ENCODE measurements around the gene NFATC2IP. TPM values are rescaled to one million over a fixed set of nuclear protein-coding genes. Genes with fewer than 3 reads are reported as not detected.

Gene NFATC2IP
- polyA plus RNA-seq, 2 of the 4 experiments (the other 2 are of a cell fraction) = 29.7 to 32.2 TPM

DNA sequence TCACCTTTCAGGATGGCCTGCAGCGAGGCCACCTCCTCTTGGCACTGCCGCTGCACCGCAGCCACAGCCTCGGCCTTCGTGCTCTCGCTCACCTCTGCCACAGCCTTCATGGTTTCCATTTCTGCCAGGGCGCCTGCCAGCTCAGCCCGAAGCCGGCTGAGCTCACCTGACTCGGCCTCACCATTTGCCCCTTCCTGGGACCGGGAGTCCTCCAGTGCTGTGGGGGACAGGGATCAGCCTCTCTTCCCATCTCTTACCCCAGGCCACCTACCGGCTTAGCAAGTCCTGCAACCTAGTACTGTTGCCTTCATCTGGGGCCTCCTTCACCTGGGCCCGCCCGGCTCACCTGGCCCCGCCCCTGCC, 26.4 kb upstream of the NFATC2IP start:
- ChIA-PET CTCF (interaction anchor here (1.3 to 4.0 kb wide), 4 partner anchors 10 to 49 kb away, joined by 4 to 12 read pairs (median 9); no protein-coding TSS in a partner anchor), POLR2A (interaction anchor here (0.5 to 1.6 kb wide), 4 partner anchors 20 to 61 kb away, joined by 3 to 6 read pairs (median 4); partner anchors contain the start of gene NFATC2IP)
- H3K4me1 ChIP-seq = peaks cover 10% of the 10 kb centered on the region; the same call in 2 of the 3 replicates
- ATAC-seq = no peak; a peak in 1 of 6 replicates
- TF ChIP-seq CBX2 (IDR thresholded peaks at IDR 0.05; ENCODE audit: borderline replicate concordance, low read depth) (no peak), ELK1 (IDR thresholded peaks at IDR 0.05; ENCODE audit: low read depth, low read length) (no peak), KDM5A (IDR thresholded peaks at IDR 0.05) (no peak), CHD4 (IDR thresholded peaks at IDR 0.05; ENCODE audit: borderline replicate concordance) (no peak), HOXB5 (CRISPR knock-in tag; IDR thresholded peaks at IDR 0.05) (no peak), CEBPB (IDR thresholded peaks at IDR 0.05) (no peak), TFCP2L1 (CRISPR knock-in tag; IDR thresholded peaks at IDR 0.05) (no peak), FOXS1 (CRISPR knock-in tag; IDR thresholded peaks at IDR 0.05) (no peak), ZSCAN20 (CRISPR knock-in tag; IDR thresholded peaks at IDR 0.05) (no peak), CHD2 (IDR thresholded peaks at IDR 0.05; ENCODE audit: low read length, partially characterized antibody) (no peak), RNF2 (IDR thresholded peaks at IDR 0.05; ENCODE audit: borderline replicate concordance, low read depth) (no peak), ZFP36 (IDR thresholded peaks at IDR 0.05; ENCODE audit: borderline replicate concordance, partially characterized antibody) (no peak), NR3C1 (IDR thresholded peaks at IDR 0.05) (no peak), HEYL (CRISPR knock-in tag; IDR thresholded peaks at IDR 0.05) (no peak), MYC (IDR thresholded peaks at IDR 0.05; ENCODE audit: borderline replicate concordance, low read length) (no peak), HMGXB4 (CRISPR knock-in tag; IDR thresholded peaks at IDR 0.05; ENCODE audit: borderline replicate concordance) (no peak), SMC3 (IDR thresholded peaks at IDR 0.05) (no peak), SREBF2 (IDR thresholded peaks at IDR 0.05) (no peak), NFE2L2 (conservative IDR thresholded peaks at IDR 0.05; ENCODE audit: low read length) (no peak)
- TF ChIP-seq, protein P1, sequence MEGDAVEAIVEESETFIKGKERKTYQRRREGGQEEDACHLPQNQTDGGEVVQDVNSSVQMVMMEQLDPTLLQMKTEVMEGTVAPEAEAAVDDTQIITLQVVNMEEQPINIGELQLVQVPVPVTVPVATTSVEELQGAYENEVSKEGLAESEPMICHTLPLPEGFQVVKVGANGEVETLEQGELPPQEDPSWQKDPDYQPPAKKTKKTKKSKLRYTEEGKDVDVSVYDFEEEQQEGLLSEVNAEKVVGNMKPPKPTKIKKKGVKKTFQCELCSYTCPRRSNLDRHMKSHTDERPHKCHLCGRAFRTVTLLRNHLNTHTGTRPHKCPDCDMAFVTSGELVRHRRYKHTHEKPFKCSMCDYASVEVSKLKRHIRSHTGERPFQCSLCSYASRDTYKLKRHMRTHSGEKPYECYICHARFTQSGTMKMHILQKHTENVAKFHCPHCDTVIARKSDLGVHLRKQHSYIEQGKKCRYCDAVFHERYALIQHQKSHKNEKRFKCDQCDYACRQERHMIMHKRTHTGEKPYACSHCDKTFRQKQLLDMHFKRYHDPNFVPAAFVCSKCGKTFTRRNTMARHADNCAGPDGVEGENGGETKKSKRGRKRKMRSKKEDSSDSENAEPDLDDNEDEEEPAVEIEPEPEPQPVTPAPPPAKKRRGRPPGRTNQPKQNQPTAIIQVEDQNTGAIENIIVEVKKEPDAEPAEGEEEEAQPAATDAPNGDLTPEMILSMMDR (IDR thresholded peaks at IDR 0.05) = no peak
- no peak for DNase-seq (ENCODE audit: low read depth in 1 of 2, low spot score in 1 of 2)
- H3K4me3 ChIP-seq = peak overlapping the region; percentile 60
- FAIRE-seq = no peak
- H3K27ac ChIP-seq = peak overlapping the region; percentile 93; a peak in 5 of 6 replicates
- no peaks in the 10 kb centered on the region for H3K9me3 ChIP-seq
- WGBS (ENCODE audit: missing lambda C conversion rate) = 63% methylated on average over 14 of the region's 15 CpGs
- peak overlapping the region; percentile 67 for H3K4me2 ChIP-seq

- ATAC-seq (peak; percentile 89 to 94), FAIRE-seq (no peak), DNase-seq (ENCODE audit: low read depth in 1 of 2, low spot score in 1 of 2) (peak; percentile 89 to 97)
- ChIA-PET CTCF (interaction anchor here (1.6 to 13.3 kb wide), 3 partner anchors 17 to 22 kb away, joined by 4 to 92 read pairs (median 12); no protein-coding TSS in a partner anchor), POLR2A (interaction anchor here (0.6 to 1.6 kb wide), 8 partner anchors 10 to 1074 kb away, joined by 3 to 6 read pairs (median 4); partner anchors contain the start of genes ATXN2L and NFATC2IP)
- Histone ChIP-seq H3K4me2 (peak within 1 kb of the TSS; percentile 82), H3K4me3 (peak within 1 kb of the TSS; percentile 60), H3K9me3 (no peaks in the 10 kb centered on the region), H3K4me1 (peaks cover 10% of the 10 kb centered on the region; the same call in 2 of the 3 replicates), H3K27ac (peak within 1 kb of the TSS; percentile 93)
- WGBS (ENCODE audit: missing lambda C conversion rate) = 0% methylated on average over 4 of the region's 66 CpGs
- TF ChIP-seq RARB (CRISPR knock-in tag; IDR thresholded peaks at IDR 0.05) (no peak), MAX (IDR thresholded peaks at IDR 0.05) (peak; percentile 34; the same call in 1 of the 2 replicates), POLR2A (IDR thresholded peaks at IDR 0.05; ENCODE audit: low read length) (0 out of 2 replicates have a peak, but pooled peaks have one; percentile 10)
Observed at GRCh38 chr16:28924762-28925385, 25.9 kb upstream of the NFATC2IP start, which contains the start of gene RABEP2. RABEP2 (minus strand) TSS chr16:28925238; CDS start chr16:28925163, 75 bp downstream.

Data from A549 (cell line).